IMR-90 (cell line): Measurements from ENCODE around the gene EHD4. TPM values are rescaled to one million over a fixed set of nuclear protein-coding genes. Genes with fewer than 3 reads are reported as not detected.

Experiments
- ATAC-seq: fragments of 200-7000 bp; cut with Tn5 transposase; 2 replicates; pipeline ENCODE4 v1.9.1; 2020; ENCODE audit warnings: low read depth, mild to moderate bottlenecking, moderate library complexity
- BruUV-seq: library from RNA; stranded (reverse); fragments of 400-500 nt; replicated peaks from 2 replicates; lab custom pipeline; 2021; lab: Mats Ljungman, UMichigan
- CTCF ChIA-PET: fragments of 300-600 bp; formaldehyde crosslinking; extraction: SDS; loops from one replicate; lab custom pipeline; 2021; ENCODE audit warnings: antibody characterized with exemption; lab: Yijun Ruan, JAX
- POLR2A ChIA-PET: fragments of 300-600 bp; sonication (Branson Sonifier 250); formaldehyde crosslinking; loops from one replicate; lab custom pipeline; 2022; ENCODE audit warnings: antibody characterized with exemption; ENCODE audit not compliant: unreplicated experiment; lab: Charles Lee
- DNase-seq: peaks from one replicate; pipeline ENCODE4 v3.0.0; 2013
- H2AFZ ChIP-seq: replicated peaks from 2 replicates; pipeline ENCODE3; 2013; ENCODE audit warnings: low read length, mild to moderate bottlenecking; ENCODE audit not compliant: poor library complexity
- H2AK5ac ChIP-seq: 2 replicates; pipeline ENCODE4 v1.6.1; 2013; ENCODE audit warnings: low read depth, low read length, inconsistent platforms
- H2AK9ac ChIP-seq: replicated peaks from 2 replicates; pipeline ENCODE3; 2013; ENCODE audit warnings: mild to moderate bottlenecking, low read depth, low read length, moderate library complexity; ENCODE audit not compliant: poor library complexity
- H2BK120ac ChIP-seq: 2 replicates; pipeline ENCODE4 v1.6.1; 2013; ENCODE audit warnings: low read depth, low read length, inconsistent platforms
- H2BK15ac ChIP-seq: 3 replicates; pipeline ENCODE4 v1.6.1; 2013; ENCODE audit warnings: low read depth, low read length, inconsistent platforms
- H2BK20ac ChIP-seq: 2 replicates; pipeline ENCODE4 v1.6.1; 2013; ENCODE audit warnings: low read depth, mild to moderate bottlenecking, inconsistent platforms, low read length, moderate library complexity
- H2BK5ac ChIP-seq: 2 replicates; pipeline ENCODE4 v1.6.1; 2013; ENCODE audit warnings: mild to moderate bottlenecking, low read depth, low read length, inconsistent platforms; ENCODE audit not compliant: poor library complexity, severe bottlenecking
- H3K14ac ChIP-seq: replicated peaks from 2 replicates; pipeline ENCODE4 v1.6.1; 2013; ENCODE audit warnings: low read depth, low read length, inconsistent platforms
- H3K18ac ChIP-seq: 2 replicates; pipeline ENCODE4 v1.6.1; 2013; ENCODE audit warnings: low read depth, low read length, control low read depth
- H3K23ac ChIP-seq: 2 replicates; pipeline ENCODE4 v1.6.1; 2013; ENCODE audit warnings: low read depth, low read length, inconsistent platforms
- H3K27ac ChIP-seq: 2 replicates; pipeline ENCODE4 v1.5.1; 2013; ENCODE audit warnings: mild to moderate bottlenecking, control low read depth, low read length; ENCODE audit not compliant: insufficient read depth
- H3K27me3 ChIP-seq: 2 replicates; pipeline ENCODE4 v1.6.1; 2013; ENCODE audit warnings: low read length; ENCODE audit not compliant: control insufficient read depth, insufficient read depth
- H3K36me3 ChIP-seq: 2 replicates; pipeline ENCODE4 v1.6.1; 2013; ENCODE audit warnings: low read length, mixed read lengths; ENCODE audit not compliant: control insufficient read depth, insufficient read depth
- H3K4ac ChIP-seq: 2 replicates; pipeline ENCODE4 v1.6.1; 2013; ENCODE audit warnings: low read depth, low read length, inconsistent platforms
- H3K4me1 ChIP-seq: 2 replicates; pipeline ENCODE4 v1.6.1; 2013; ENCODE audit warnings: low read length, mixed read lengths; ENCODE audit not compliant: control insufficient read depth, insufficient read depth
- H3K4me2 ChIP-seq: 2 replicates; pipeline ENCODE4 v1.6.1; 2013; ENCODE audit warnings: low read depth, mild to moderate bottlenecking, control low read depth, low read length, moderate library complexity
- H3K4me3 ChIP-seq: 2 replicates; pipeline ENCODE4 v1.5.1; 2013; ENCODE audit warnings: low read depth, mild to moderate bottlenecking, control low read depth, low read length, moderate library complexity; ENCODE audit not compliant: insufficient read depth
- H3K56ac ChIP-seq: 2 replicates; pipeline ENCODE4 v1.6.1; 2013; ENCODE audit warnings: low read length, inconsistent platforms; ENCODE audit not compliant: insufficient read depth; ENCODE audit errors: extremely low read depth
- H3K79me1 ChIP-seq, 2 experiments: 2 replicates each; pipeline ENCODE4 v1.6.1; 2013; ENCODE audit warnings: low read length in 2 of 2, inconsistent platforms in 1 of 2, low read depth in 1 of 2
- H3K9ac ChIP-seq: 2 replicates; pipeline ENCODE4 v1.6.1; 2013; ENCODE audit warnings: low read depth, low read length, control low read depth
- H3K9me1 ChIP-seq: 2 replicates; pipeline ENCODE4 v1.6.1; 2013; ENCODE audit warnings: low read length, inconsistent platforms; ENCODE audit not compliant: insufficient read depth
- H3K9me3 ChIP-seq: 2 replicates; pipeline ENCODE4 v1.6.1; 2013; ENCODE audit warnings: low read length; ENCODE audit not compliant: control insufficient read depth, insufficient read depth
- H4K20me1 ChIP-seq: 2 replicates; pipeline ENCODE4 v1.6.1; 2013; ENCODE audit warnings: low read length, inconsistent platforms; ENCODE audit not compliant: insufficient read depth
- H4K5ac ChIP-seq: 2 replicates; pipeline ENCODE4 v1.6.1; 2013; ENCODE audit warnings: mild to moderate bottlenecking, low read depth, low read length, control low read depth
- H4K8ac ChIP-seq, 2 experiments: 2 replicates each; pipeline ENCODE4 v1.6.1; 2013; ENCODE audit warnings: low read depth in 2 of 2, low read length in 2 of 2, control low read depth in 1 of 2, inconsistent platforms in 1 of 2
- H4K91ac ChIP-seq: 2 replicates; pipeline ENCODE4 v1.6.1; 2013; ENCODE audit warnings: low read depth, low read length, inconsistent platforms; ENCODE audit not compliant: insufficient read depth
- BHLHE40 ChIP-seq: fragments of 150-350 bp; IDR thresholded peaks from 2 replicates; pipeline ENCODE4 v1.6.1; 2016; ENCODE audit warnings: mild to moderate bottlenecking, low read depth, low read length
- CEBPB ChIP-seq: IDR thresholded peaks from 2 replicates; pipeline ENCODE4 v1.6.1; 2012; ENCODE audit warnings: low read depth, low read length, improper control_type of control experiment
- CHD1 ChIP-seq: IDR thresholded peaks from 2 replicates; pipeline ENCODE4 v1.6.1; 2012; ENCODE audit warnings: low read depth, low read length, improper control_type of control experiment
- CTCF ChIP-seq: conservative IDR thresholded peaks from 2 replicates; pipeline ENCODE4 v1.5.1; 2012; ENCODE audit warnings: mild to moderate bottlenecking, low read depth, low read length, improper control_type of control experiment
- FOS ChIP-seq: fragments of 150-350 bp; IDR thresholded peaks from 2 replicates; pipeline ENCODE4 v1.6.1; 2016; ENCODE audit warnings: low read depth, low read length
- MAFK ChIP-seq: IDR thresholded peaks from 2 replicates; pipeline ENCODE4 v1.6.1; 2012; ENCODE audit warnings: low read depth, low read length, improper control_type of control experiment
- MAZ ChIP-seq: IDR thresholded peaks from 2 replicates; pipeline ENCODE4 v1.6.1; 2012; ENCODE audit warnings: low read depth, mild to moderate bottlenecking, low read length, improper control_type of control experiment, moderate library complexity, borderline replicate concordance
- MXI1 ChIP-seq: IDR thresholded peaks from 2 replicates; pipeline ENCODE4 v1.6.1; 2012; ENCODE audit warnings: low read depth, mild to moderate bottlenecking, low read length, moderate library complexity, borderline replicate concordance
- NFE2L2 ChIP-seq: fragments of 150-350 bp; IDR thresholded peaks from 2 replicates; pipeline ENCODE4 v1.6.1; 2016; ENCODE audit warnings: low read depth, mild to moderate bottlenecking, low read length
- POLR2A ChIP-seq: IDR thresholded peaks from 2 replicates; pipeline ENCODE4 v1.6.1; 2012; ENCODE audit warnings: mild to moderate bottlenecking, low read depth, low read length
- RAD21 ChIP-seq: IDR thresholded peaks from 2 replicates; pipeline ENCODE4 v1.6.1; 2012; ENCODE audit warnings: low read length, improper control_type of control experiment
- RCOR1 ChIP-seq: IDR thresholded peaks from 2 replicates; pipeline ENCODE4 v1.6.1; 2012; ENCODE audit warnings: mild to moderate bottlenecking, low read length, improper control_type of control experiment; ENCODE audit not compliant: insufficient replicate concordance
- SMC3 ChIP-seq: fragments of 150-350 bp; IDR thresholded peaks from 2 replicates; pipeline ENCODE4 v1.6.1; 2016; ENCODE audit warnings: low read depth, mild to moderate bottlenecking, antibody characterized with exemption, low read length, moderate library complexity
- USF2 ChIP-seq: fragments of 150-350 bp; IDR thresholded peaks from 2 replicates; pipeline ENCODE4 v1.6.1; 2017; ENCODE audit warnings: mild to moderate bottlenecking, antibody characterized with exemption, low read length, low read depth
- WGBS, 2 experiments: methylation state at CpG; one replicate each; pipeline versions ENCODE4 v1.1.5 to v1.1.7; 2013; ENCODE audit warnings: missing lambda C conversion rate in 2 of 2; ENCODE audit not compliant: insufficient read length in 1 of 2; ENCODE audit errors: extremely low coverage in 2 of 2; 5-methylcytosine and 5-hydroxymethylcytosine counted together
- dilution Hi-C: fragments of 300-500 bp; cut with HindIII; formaldehyde crosslinking; loops from one replicate; pipeline ENCODE4 v1.14.3; 2018; ENCODE audit warnings: low sequenced_read_pairs; ENCODE audit not compliant: unreplicated experiment
- in situ Hi-C: fragments of 300-500 bp; cut with MboI; formaldehyde crosslinking; loops from 3 replicates; pipeline ENCODE4 v1.14.3; 2019; ENCODE audit warnings: low sequenced_read_pairs, inconsistent platforms, mixed read lengths
- intact Hi-C: fragments of 100-400 bp; cut with micrococcal nuclease; formaldehyde crosslinking; loops from 2 replicates; pipeline ENCODE4 v1.10.0; 2022
- polyA plus RNA-seq, 3 experiments: library from polyadenylated mRNA; depleted of rRNA; stranded (reverse); fragments of >200 nt; gene quantifications; 2 replicates each; pipeline ENCODE4 v1.2.3, GENCODE V29; 2012; ENCODE audit warnings: low replicate concordance in 1 of 3
- total RNA-seq: library from RNA; depleted of rRNA; stranded (reverse); fragments of >200 nt; gene quantifications from 2 replicates; pipeline ENCODE4 v1.2.3, GENCODE V29; 2012

The EHD4 gene
- total and polyA plus RNA-seq, 2 of the 4 experiments (the other 2 are of a cell fraction), result 21.0 to 29.0 TPM

- no peak overlapping the region for H3K9ac ChIP-seq
- no peak overlapping the region for H3K4me3 ChIP-seq
- peak overlapping the region; percentile 7; the same call in 1 of the 2 replicates for H3K4me2 ChIP-seq
- no peak overlapping the region for H3K56ac ChIP-seq
- 0 out of 2 replicates have a peak overlapping the region, but pooled peaks have one; percentile 34 for H4K91ac ChIP-seq
- peak overlapping the region; percentile 55; the same call in 1 of the 2 replicates for H3K4ac ChIP-seq
- no peak overlapping the region for H2BK15ac ChIP-seq
- no peak overlapping the region for H2AFZ ChIP-seq
- in situ Hi-C loops, result no loop called here
- DNase-seq (peak; percentile 41), ATAC-seq (no peak; the same call in 1 of the 2 replicates)
- peaks cover 15% of the 10 kb centered on the region for H3K9me1 ChIP-seq
- intact Hi-C loops, result no loop called here
- no peak overlapping the region for H2BK20ac ChIP-seq
- dilution Hi-C loops, result no loop called here
- no peak overlapping the region for H3K27ac ChIP-seq
- ChIA-PET CTCF (no interaction called here), POLR2A (interaction anchor here (0.5 kb wide), 1 partner anchor 129 kb away, joined by 4 read pairs; no protein-coding TSS in a partner anchor)
- peaks cover 13% of the 10 kb centered on the region for H3K4me1 ChIP-seq
- no peak overlapping the region; the same call in 1 of the 2 replicates for H2BK120ac ChIP-seq
- no peak overlapping the region for H4K8ac ChIP-seq
- no peak overlapping the region for H4K5ac ChIP-seq
- peak overlapping the region; percentile 84; the same call in 1 of the 2 replicates for H2AK5ac ChIP-seq
- peaks cover 3% of the 10 kb centered on the region; the same call in 1 of the 2 replicates for H4K20me1 ChIP-seq
- no peaks in the 10 kb centered on the region for H3K36me3 ChIP-seq
- peaks cover 40 to 65% of the 10 kb centered on the region in 2 experiments for H3K79me1 ChIP-seq
- no peaks in the 10 kb centered on the region for H3K9me3 ChIP-seq
- H2BK5ac ChIP-seq, result no peak overlapping the region
- no peak overlapping the region for H3K18ac ChIP-seq
- 0 out of 2 replicates have a peak overlapping the region, but pooled peaks have one; percentile 24 for H3K23ac ChIP-seq
- WGBS, 2 experiments, result no CpG with 5 or more reads among the region's 15 CpGs
- H3K14ac ChIP-seq, result peak overlapping the region; percentile 35; the same call in 1 of the 2 replicates
- peak overlapping the region; percentile 57 for H2AK9ac ChIP-seq
- BruUV-seq, result no TSS peak
- no peaks in the 10 kb centered on the region for H3K27me3 ChIP-seq
- TF ChIP-seq MAFK (no peak), CEBPB (no peak), FOS (no peak), MAZ (no peak), USF2 (no peak), RCOR1 (no peak), NFE2L2 (no peak), RAD21 (no peak), BHLHE40 (no peak), MXI1 (no peak), POLR2A (no peak), SMC3 (no peak), CHD1 (no peak), CTCF (no peak)
Observed at GRCh38 chr15:41965441-41966413, 6.6 kb downstream of the EHD4 start.
